Hepatocyte (in vitro differentiated cells): Measurements from ENCODE around the gene FOXRED2. TPM values are rescaled to one million over a fixed set of nuclear protein-coding genes. Genes with fewer than 3 reads are reported as not detected.
"Not testable (repeated sequence)": the region's sequence is repeated elsewhere in the genome, so short reads cannot be mapped to it uniquely, and the experiment has no call there.

Experiments
- DNase-seq: peaks from one replicate; pipeline ENCODE4 v3.0.0-alpha.2; 2016; ENCODE audit warnings: low spot score
- H2AFZ ChIP-seq: fragments of 200-600 bp; sonication (generic); 2 replicates; pipeline ENCODE4 v1.6.0; 2016; ENCODE audit warnings: antibody characterized with exemption, mild to moderate bottlenecking
- H3K27ac ChIP-seq: fragments of 200-600 bp; sonication (generic); 2 replicates; pipeline ENCODE4 v1.5.1; 2016; ENCODE audit warnings: mild to moderate bottlenecking
- H3K27me3 ChIP-seq: fragments of 200-600 bp; sonication (generic); 2 replicates; pipeline ENCODE4 v1.6.1; 2016
- H3K36me3 ChIP-seq: fragments of 200-600 bp; sonication (generic); replicated peaks from 2 replicates; pipeline ENCODE4 v1.5.1; 2016; ENCODE audit warnings: low read depth; ENCODE audit not compliant: insufficient read depth
- H3K4me1 ChIP-seq: fragments of 200-600 bp; sonication (generic); 2 replicates; pipeline ENCODE4 v1.5.1; 2016; ENCODE audit warnings: mild to moderate bottlenecking, moderate library complexity; ENCODE audit not compliant: insufficient read depth
- H3K4me2 ChIP-seq: fragments of 200-600 bp; sonication (generic); 2 replicates; pipeline ENCODE4 v1.6.0; 2016
- H3K4me3 ChIP-seq: fragments of 200-600 bp; sonication (generic); 2 replicates; pipeline ENCODE4 v1.5.1; 2016; ENCODE audit warnings: mild to moderate bottlenecking
- H3K79me2 ChIP-seq: fragments of 200-600 bp; sonication (generic); 2 replicates; pipeline ENCODE4 v1.6.0; 2017; ENCODE audit warnings: mild to moderate bottlenecking
- H3K9me2 ChIP-seq: fragments of 200-600 bp; sonication (generic); replicated peaks from 2 replicates; pipeline ENCODE4 v1.6.0; 2017; ENCODE audit warnings: mild to moderate bottlenecking; ENCODE audit not compliant: insufficient read depth
- H3K9me3 ChIP-seq: fragments of 200-600 bp; sonication (generic); 2 replicates; pipeline ENCODE4 v1.5.1; 2016; ENCODE audit warnings: low read depth, mild to moderate bottlenecking
- H4K20me1 ChIP-seq: fragments of 200-600 bp; sonication (generic); 2 replicates; pipeline ENCODE4 v1.6.0; 2016; ENCODE audit warnings: mild to moderate bottlenecking; ENCODE audit not compliant: insufficient read depth, poor library complexity, severe bottlenecking
- CTCF ChIP-seq: fragments of 200-600 bp; sonication (generic); IDR thresholded peaks from 2 replicates; pipeline ENCODE4 v1.5.1; 2016; ENCODE audit warnings: antibody characterized with exemption, mild to moderate bottlenecking; ENCODE audit not compliant: poor library complexity
- EZH2 ChIP-seq: fragments of 200-600 bp; sonication (generic); IDR thresholded peaks from 2 replicates; pipeline ENCODE4 v1.6.1; 2016; ENCODE audit warnings: antibody characterized with exemption, mild to moderate bottlenecking, borderline replicate concordance
- EZH2phosphoT487 ChIP-seq: fragments of 200-600 bp; sonication (generic); IDR thresholded peaks from one replicate; pipeline ENCODE4 v1.6.1; 2018; ENCODE audit warnings: antibody characterized with exemption, mild to moderate bottlenecking, low read depth, moderate library complexity; ENCODE audit not compliant: unreplicated experiment, severe bottlenecking
- WGBS: methylation state at CpG from one replicate; pipeline ENCODE4 v1.1.6; 2016; ENCODE audit warnings: low lambda C conversion rate; ENCODE audit errors: missing lambda C conversion rate; 5-methylcytosine and 5-hydroxymethylcytosine counted together
- polyA plus RNA-seq: library from polyadenylated mRNA; unstranded; fragments of >200 nt; fragmentation: Nextera tagmentation; extraction: Ambion mirVana; gene quantifications from 2 replicates; pipeline ENCODE4 v1.2.1, GENCODE V29; 2016
- total RNA-seq: library from RNA; depleted of rRNA; stranded (reverse); fragments of >200 nt; gene quantifications from 2 replicates; pipeline ENCODE4 v1.2.3, GENCODE V29; 2014

FOXRED2 gene
- total and polyA plus RNA-seq, 2 experiments from 2014 or later = 7.7 to 8.5 TPM

- Histone ChIP-seq H3K27me3 (no peaks in the 10 kb centered on the region), H3K36me3 (peaks cover 3% of the 10 kb centered on the region), H3K9me2 (no peaks in the 10 kb centered on the region), H2AFZ (peak overlapping the region; percentile 42), H3K79me2 (peaks cover 25% of the 10 kb centered on the region), H3K4me2 (peak overlapping the region; percentile 72), H3K27ac (peak overlapping the region; percentile 89), H4K20me1 (peaks cover 6% of the 10 kb centered on the region), H3K4me1 (peaks cover 6% of the 10 kb centered on the region), H3K9me3 (no peaks in the 10 kb centered on the region), H3K4me3 (peak overlapping the region; percentile 56)
- 15% methylated on average over 8 of the region's 8 CpGs for WGBS
- TF ChIP-seq CTCF (no peak), EZH2 (no peak), EZH2phosphoT487 (no peak)
- peak; percentile 29 for DNase-seq
Measured at GRCh38 chr22:36528341-36528740, 21.5 kb upstream of the FOXRED2 start.

- Histone ChIP-seq H3K4me1 (peaks cover 2% of the 10 kb centered on the region), H3K27me3 (no peaks in the 10 kb centered on the region), H3K9me2 (no peaks in the 10 kb centered on the region), H3K4me3 (no peak overlapping the region), H3K9me3 (no peaks in the 10 kb centered on the region), H3K27ac (no peak overlapping the region), H3K4me2 (no peak overlapping the region), H4K20me1 (peaks cover 6% of the 10 kb centered on the region), H3K79me2 (peaks cover 16% of the 10 kb centered on the region), H2AFZ (no peak overlapping the region), H3K36me3 (peaks cover 9% of the 10 kb centered on the region)
- 95% methylated on average over 6 of the region's 6 CpGs for WGBS
- TF ChIP-seq CTCF = no peak
- TF ChIP-seq EZH2phosphoT487 = no peak
- no peak for TF ChIP-seq EZH2
- DNase-seq = no peak
Measured at GRCh38 chr22:36522662-36523061, 15.8 kb upstream of the FOXRED2 start.

GRCh38 chr22:36520423-36520822 lies 13.6 kb upstream of the FOXRED2 start:
- Histone ChIP-seq H3K79me2 (no peaks in the 10 kb centered on the region), H3K4me2 (no peak overlapping the region), H3K9me3 (no peaks in the 10 kb centered on the region), H4K20me1 (no peaks in the 10 kb centered on the region), H3K27me3 (no peaks in the 10 kb centered on the region), H3K36me3 (peaks cover 9% of the 10 kb centered on the region), H3K27ac (no peak overlapping the region), H2AFZ (no peak overlapping the region), H3K9me2 (no peaks in the 10 kb centered on the region), H3K4me3 (no peak overlapping the region), H3K4me1 (no peaks in the 10 kb centered on the region)
- WGBS = 98% methylated on average over 3 of the region's 3 CpGs
- no peak for TF ChIP-seq EZH2
- no peak for TF ChIP-seq CTCF
- no peak for TF ChIP-seq EZH2phosphoT487
- DNase-seq = no peak

- not testable (repeated sequence) for H3K9me3 ChIP-seq, H4K20me1 ChIP-seq, H3K36me3 ChIP-seq, H3K27ac ChIP-seq, H3K9me2 ChIP-seq, H3K79me2 ChIP-seq, H3K4me2 ChIP-seq, H3K4me3 ChIP-seq, H3K4me1 ChIP-seq, DNase-seq, H3K27me3 ChIP-seq, H2AFZ ChIP-seq
- WGBS = 89% methylated on average over 2 of the region's 2 CpGs
Measured at GRCh38 chr22:36519906-36520305, 13.1 kb upstream of the FOXRED2 start.
